H9 (cell line): ENCODE measurements around the gene TNP2. TPM values are rescaled to one million over a fixed set of nuclear protein-coding genes. Genes with fewer than 3 reads are reported as not detected.

ENCODE experiments used
- DNase-seq: peaks from one replicate; pipeline ENCODE4 v3.0.0-alpha.2; 2017
- H2AFZ ChIP-seq: one replicate; pipeline ENCODE4 v1.6.1; 2013; ENCODE audit warnings: mild to moderate bottlenecking, low read length, control low read depth, moderate library complexity
- H2AK5ac ChIP-seq: 2 replicates; pipeline ENCODE4 v1.6.1; 2013; ENCODE audit warnings: low read length, control low read depth, mixed read lengths; ENCODE audit not compliant: insufficient read length
- H2BK120ac ChIP-seq: one replicate; pipeline ENCODE4 v1.6.1; 2013; ENCODE audit warnings: low read depth, mild to moderate bottlenecking, low read length, control low read depth, inconsistent platforms; ENCODE audit not compliant: poor library complexity, severe bottlenecking
- H2BK12ac ChIP-seq: 2 replicates; pipeline ENCODE4 v1.6.1; 2013; ENCODE audit warnings: low read length, control low read depth, mixed read lengths, low read depth; ENCODE audit not compliant: insufficient read length
- H2BK15ac ChIP-seq: 2 replicates; pipeline ENCODE4 v1.6.1; 2013; ENCODE audit warnings: low read depth, low read length, control low read depth
- H2BK20ac ChIP-seq: one replicate; pipeline ENCODE4 v1.6.1; 2013; ENCODE audit warnings: low read depth, mild to moderate bottlenecking, low read length, control low read depth, inconsistent platforms; ENCODE audit not compliant: poor library complexity, severe bottlenecking
- H2BK5ac ChIP-seq: 2 replicates; pipeline ENCODE4 v1.6.1; 2013; ENCODE audit warnings: low read length, control low read depth, mixed read lengths; ENCODE audit not compliant: insufficient read length
- H3K14ac ChIP-seq: 2 replicates; pipeline ENCODE4 v1.6.1; 2013; ENCODE audit warnings: low read length, control low read depth; ENCODE audit not compliant: insufficient read depth
- H3K18ac ChIP-seq: 2 replicates; pipeline ENCODE4 v1.6.1; 2013; ENCODE audit warnings: low read depth, mild to moderate bottlenecking, mixed read lengths, low read length, control low read depth; ENCODE audit not compliant: insufficient read length
- H3K23ac ChIP-seq: 2 replicates; pipeline ENCODE4 v1.6.1; 2013; ENCODE audit warnings: low read length, control low read depth, mixed read lengths, low read depth; ENCODE audit not compliant: insufficient read length
- H3K23me2 ChIP-seq: 2 replicates; pipeline ENCODE4 v1.6.1; 2013; ENCODE audit warnings: low read depth, mild to moderate bottlenecking, mixed read lengths, low read length, control low read depth; ENCODE audit not compliant: insufficient read length, poor library complexity, severe bottlenecking
- H3K27ac ChIP-seq: 2 replicates; pipeline ENCODE4 v1.5.1; 2013; ENCODE audit warnings: low read length, control low read depth, mixed read lengths, low read depth; ENCODE audit not compliant: insufficient read length
- H3K27me3 ChIP-seq: 2 replicates; pipeline ENCODE4 v1.6.1; 2013; ENCODE audit warnings: low read length, control low read depth, inconsistent platforms; ENCODE audit not compliant: insufficient read depth
- H3K4ac ChIP-seq: 2 replicates; pipeline ENCODE4 v1.6.1; 2013; ENCODE audit warnings: low read depth, mild to moderate bottlenecking, control low read depth, inconsistent platforms, low read length, moderate library complexity
- H3K4me1 ChIP-seq: 2 replicates; pipeline ENCODE4 v1.6.1; 2013; ENCODE audit warnings: low read length, control low read depth, inconsistent platforms; ENCODE audit not compliant: insufficient read depth
- H3K4me2 ChIP-seq: 2 replicates; pipeline ENCODE4 v1.6.1; 2013; ENCODE audit warnings: low read length, control low read depth, mixed read lengths; ENCODE audit not compliant: insufficient read length, insufficient read depth
- H3K56ac ChIP-seq: 2 replicates; pipeline ENCODE4 v1.6.1; 2013; ENCODE audit warnings: low read depth, mild to moderate bottlenecking, mixed read lengths, low read length, control low read depth; ENCODE audit not compliant: insufficient read length
- H3K79me1 ChIP-seq: 2 replicates; pipeline ENCODE4 v1.6.1; 2013; ENCODE audit warnings: low read depth, mild to moderate bottlenecking, moderate library complexity, low read length, control low read depth, inconsistent platforms; ENCODE audit not compliant: insufficient read depth, poor library complexity, severe bottlenecking
- H3K79me2 ChIP-seq: 2 replicates; pipeline ENCODE4 v1.6.1; 2013; ENCODE audit warnings: low read length, control low read depth, inconsistent platforms; ENCODE audit not compliant: insufficient read depth
- H3K9ac ChIP-seq: 2 replicates; pipeline ENCODE4 v1.6.1; 2013; ENCODE audit warnings: low read length, control low read depth, mixed read lengths; ENCODE audit not compliant: insufficient read length; ENCODE audit errors: extremely low read depth
- H3K9me3 ChIP-seq: one replicate; pipeline ENCODE4 v1.6.1; 2013; ENCODE audit warnings: low read depth, low read length, inconsistent platforms; ENCODE audit not compliant: control insufficient read depth
- H3T11ph ChIP-seq: one replicate; pipeline ENCODE4 v1.6.1; 2013; ENCODE audit warnings: mild to moderate bottlenecking, low read length, control low read depth, inconsistent platforms
- H4K20me1 ChIP-seq: one replicate; pipeline ENCODE4 v1.6.1; 2013; ENCODE audit not compliant: control insufficient read depth, insufficient read length, insufficient read depth
- H4K5ac ChIP-seq: 2 replicates; pipeline ENCODE4 v1.6.1; 2013; ENCODE audit warnings: low read depth, mild to moderate bottlenecking, mixed read lengths, low read length, control low read depth; ENCODE audit not compliant: insufficient read length
- H4K8ac ChIP-seq: replicated peaks from 2 replicates; pipeline ENCODE4 v1.6.1; 2013; ENCODE audit warnings: low read length, control low read depth, mixed read lengths, low read depth; ENCODE audit not compliant: insufficient read length
- H4K91ac ChIP-seq: 2 replicates; pipeline ENCODE4 v1.6.1; 2013; ENCODE audit warnings: low read depth, mild to moderate bottlenecking, moderate library complexity, mixed read lengths, low read length, control low read depth; ENCODE audit not compliant: insufficient read length
- H3K27ac Mint-ChIP-seq, 3 experiments: 2 replicates in 2 of 3; 3 replicates in 1 of 3; pipeline ENCODE4 v1.8.0; 2020 to 2021; ENCODE audit warnings: mixed read lengths in 3 of 3, mild to moderate bottlenecking in 1 of 3, moderate library complexity in 1 of 3
- H3K27me3 Mint-ChIP-seq: 2 replicates; pipeline ENCODE4 v1.8.0; 2021; ENCODE audit warnings: low read depth, mild to moderate bottlenecking, moderate library complexity, mixed read lengths
- H3K36me3 Mint-ChIP-seq, 3 experiments: 2 replicates in 2 of 3; 3 replicates in 1 of 3; pipeline ENCODE4 v1.8.0; 2020 to 2021; ENCODE audit warnings: low read depth in 3 of 3, mixed read lengths in 3 of 3; ENCODE audit not compliant: insufficient read depth in 1 of 3
- H3K4me1 Mint-ChIP-seq, 2 experiments: 2 replicates each; pipeline ENCODE4 v1.8.0; 2020; ENCODE audit warnings: mixed read lengths in 2 of 2
- H3K4me3 Mint-ChIP-seq, 2 experiments: 2 replicates in 1 of 2; 3 replicates in 1 of 2; pipeline ENCODE4 v1.8.0; 2020 to 2021; ENCODE audit warnings: mild to moderate bottlenecking in 2 of 2, mixed read lengths in 2 of 2, moderate library complexity in 1 of 2
- H3K9me3 Mint-ChIP-seq, 2 experiments: 2 replicates in 1 of 2; 3 replicates in 1 of 2; pipeline ENCODE4 v1.8.0; 2020; ENCODE audit warnings: mild to moderate bottlenecking in 2 of 2, mixed read lengths in 2 of 2, moderate library complexity in 1 of 2
- WGBS: extraction: QIAGEN DNeasy Blood & Tissue Kit; methylation state at CpG from one replicate; pipeline ENCODE4 v1.1.7; 2013; ENCODE audit warnings: missing lambda C conversion rate, low lambda C conversion rate, mixed read lengths; ENCODE audit not compliant: insufficient read length; ENCODE audit errors: extremely low coverage; 5-methylcytosine and 5-hydroxymethylcytosine counted together
- total RNA-seq: library from RNA; stranded (reverse); gene quantifications from 2 replicates; pipeline ENCODE4 v1.2.1, GENCODE V29; 2021
- TF ChIP-seq, protein P1 (sequence below): fragments of 200-600 bp; sonication (generic); conservative IDR thresholded peaks from 3 replicates; pipeline ENCODE4 v1.8.0; 2021; ENCODE audit warnings: antibody characterized with exemption, mild to moderate bottlenecking

Gene TNP2
- total RNA-seq, 1 experiment from 2014 or later: not detected

DNA sequence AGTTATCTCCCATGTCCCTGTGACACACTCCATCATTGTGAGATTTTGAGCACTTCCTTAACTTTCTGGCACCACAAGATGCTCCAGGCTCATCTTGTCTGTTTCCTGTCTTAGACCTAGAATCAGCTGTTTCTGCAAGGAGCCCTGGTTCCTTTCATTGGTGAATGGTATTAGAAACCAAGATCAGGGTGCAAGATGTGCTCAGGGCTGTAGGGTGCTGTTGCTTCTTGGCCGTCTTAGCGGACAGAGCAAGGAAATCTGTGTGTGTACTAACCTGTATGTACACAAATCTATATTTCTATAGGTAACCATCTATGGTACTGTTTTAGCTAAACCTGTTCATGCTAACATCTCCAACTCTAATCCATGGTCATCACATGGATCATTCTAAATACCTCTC, 20.1 kb upstream of the TNP2 start:
- no peak overlapping the region for H4K91ac ChIP-seq
- Mint-ChIP-seq H3K4me1 (peaks cover 16 to 25% of the 10 kb centered on the region in 2 experiments), H3K9me3 (no peaks in the 10 kb centered on the region), H3K27ac (no peak overlapping the region), H3K4me3 (no peak overlapping the region), H3K27me3 (no peaks in the 10 kb centered on the region; the same call in none of the 2 replicates), H3K36me3 (no peaks in the 10 kb centered on the region; a peak in 1 of 7 replicates)
- H2AK5ac ChIP-seq: no peak overlapping the region
- no peak overlapping the region for H2BK12ac ChIP-seq
- no peak overlapping the region for H2BK5ac ChIP-seq
- H4K8ac ChIP-seq: no peak overlapping the region
- no peak overlapping the region for H3K23ac ChIP-seq
- no peak overlapping the region for H3K27ac ChIP-seq
- peaks cover 2% of the 10 kb centered on the region; the same call in 1 of the 2 replicates for H3K4me1 ChIP-seq
- TF ChIP-seq, protein P1, sequence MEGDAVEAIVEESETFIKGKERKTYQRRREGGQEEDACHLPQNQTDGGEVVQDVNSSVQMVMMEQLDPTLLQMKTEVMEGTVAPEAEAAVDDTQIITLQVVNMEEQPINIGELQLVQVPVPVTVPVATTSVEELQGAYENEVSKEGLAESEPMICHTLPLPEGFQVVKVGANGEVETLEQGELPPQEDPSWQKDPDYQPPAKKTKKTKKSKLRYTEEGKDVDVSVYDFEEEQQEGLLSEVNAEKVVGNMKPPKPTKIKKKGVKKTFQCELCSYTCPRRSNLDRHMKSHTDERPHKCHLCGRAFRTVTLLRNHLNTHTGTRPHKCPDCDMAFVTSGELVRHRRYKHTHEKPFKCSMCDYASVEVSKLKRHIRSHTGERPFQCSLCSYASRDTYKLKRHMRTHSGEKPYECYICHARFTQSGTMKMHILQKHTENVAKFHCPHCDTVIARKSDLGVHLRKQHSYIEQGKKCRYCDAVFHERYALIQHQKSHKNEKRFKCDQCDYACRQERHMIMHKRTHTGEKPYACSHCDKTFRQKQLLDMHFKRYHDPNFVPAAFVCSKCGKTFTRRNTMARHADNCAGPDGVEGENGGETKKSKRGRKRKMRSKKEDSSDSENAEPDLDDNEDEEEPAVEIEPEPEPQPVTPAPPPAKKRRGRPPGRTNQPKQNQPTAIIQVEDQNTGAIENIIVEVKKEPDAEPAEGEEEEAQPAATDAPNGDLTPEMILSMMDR: no peak
- no peak overlapping the region for H3K18ac ChIP-seq
- DNase-seq: no peak
- H3T11ph ChIP-seq: no peak overlapping the region
- no peak overlapping the region for H2BK15ac ChIP-seq
- H3K56ac ChIP-seq: no peak overlapping the region
- no peak overlapping the region for H2AFZ ChIP-seq
- H4K20me1 ChIP-seq: no peaks in the 10 kb centered on the region
- no peak overlapping the region for H3K14ac ChIP-seq
- no peak overlapping the region for H3K4ac ChIP-seq
- no peaks in the 10 kb centered on the region for H3K27me3 ChIP-seq
- WGBS: no CpG with 5 or more reads among the region's 2 CpGs
- no peak overlapping the region for H3K9ac ChIP-seq
- H2BK120ac ChIP-seq: no peak overlapping the region
- H4K5ac ChIP-seq: no peak overlapping the region
- no peak overlapping the region for H3K4me2 ChIP-seq
- no peaks in the 10 kb centered on the region for H3K79me1 ChIP-seq
- no peaks in the 10 kb centered on the region for H3K9me3 ChIP-seq
- no peaks in the 10 kb centered on the region for H3K23me2 ChIP-seq
- no peaks in the 10 kb centered on the region for H3K79me2 ChIP-seq
- no peak overlapping the region for H2BK20ac ChIP-seq
